ENCODE measurements around the gene MYOCOS. TPM values are rescaled to one million over a fixed set of nuclear protein-coding genes. Genes with fewer than 3 reads are reported as not detected.

The MYOCOS gene
- total RNA-seq, 3 donors from 2014 or later, result 0.13 TPM; not detected in 2

- Mint-ChIP-seq H3K27me3 (ENCODE audit: low read depth) (no peaks in the 10 kb centered on the region), H3K4me1 (ENCODE audit: low read depth) (no peaks in the 10 kb centered on the region), H3K36me3 (ENCODE audit: insufficient read depth) (no peaks in the 10 kb centered on the region), H3K9me3 (no peaks in the 10 kb centered on the region), H3K4me3 (no peak overlapping the region)
- no peak for DNase-seq
- ATAC-seq, result no peak
These were observed 41.2 kb downstream of the MYOCOS start for GRCh38 chr1:171663036-171663853.

- Mint-ChIP-seq H3K36me3 (ENCODE audit: insufficient read depth) (no peaks in the 10 kb centered on the region), H3K9me3 (no peaks in the 10 kb centered on the region), H3K4me1 (ENCODE audit: low read depth) (no peaks in the 10 kb centered on the region), H3K4me3 (no peak overlapping the region), H3K27me3 (ENCODE audit: low read depth) (no peaks in the 10 kb centered on the region)
- DNase-seq (no peak), ATAC-seq (no peak)
These were observed 42.0 kb downstream of the MYOCOS start for GRCh38 chr1:171663854-171664575.

GRCh38 chr1:171664976-171665375 lies 42.9 kb downstream of the MYOCOS start:
- no peaks in the 10 kb centered on the region for H3K36me3 Mint-ChIP-seq (ENCODE audit: insufficient read depth)
- H3K9me3 Mint-ChIP-seq, result no peaks in the 10 kb centered on the region
- ATAC-seq (no peak), DNase-seq (no peak)
- H3K4me3 Mint-ChIP-seq, result no peak overlapping the region
- H3K4me1 Mint-ChIP-seq (ENCODE audit: low read depth), result no peaks in the 10 kb centered on the region
- H3K27me3 Mint-ChIP-seq (ENCODE audit: low read depth), result no peaks in the 10 kb centered on the region

- Mint-ChIP-seq H3K4me3 (no peak overlapping the region), H3K36me3 (ENCODE audit: insufficient read depth) (no peaks in the 10 kb centered on the region), H3K9me3 (no peaks in the 10 kb centered on the region), H3K27me3 (ENCODE audit: low read depth) (no peaks in the 10 kb centered on the region), H3K4me1 (ENCODE audit: low read depth) (no peaks in the 10 kb centered on the region)
- DNase-seq (no peak), ATAC-seq (no peak)
These were observed 44.2 kb downstream of the MYOCOS start for GRCh38 chr1:171666114-171666769.

GRCh38 chr1:171668372-171668771 lies 46.3 kb downstream of the MYOCOS start:
- H3K4me1 Mint-ChIP-seq (ENCODE audit: low read depth), result no peaks in the 10 kb centered on the region
- no peak overlapping the region for H3K4me3 Mint-ChIP-seq
- no peaks in the 10 kb centered on the region for H3K36me3 Mint-ChIP-seq (ENCODE audit: insufficient read depth)
- DNase-seq (no peak), ATAC-seq (no peak)
- H3K9me3 Mint-ChIP-seq, result no peaks in the 10 kb centered on the region
- peaks cover 2% of the 10 kb centered on the region for H3K27me3 Mint-ChIP-seq (ENCODE audit: low read depth)

- ATAC-seq, result no peak
- no peaks in the 10 kb centered on the region for H3K36me3 Mint-ChIP-seq (ENCODE audit: insufficient read depth)
- H3K27me3 Mint-ChIP-seq (ENCODE audit: low read depth), result peaks cover 4% of the 10 kb centered on the region
- no peaks in the 10 kb centered on the region for H3K4me1 Mint-ChIP-seq (ENCODE audit: low read depth)
- no peaks in the 10 kb centered on the region for H3K9me3 Mint-ChIP-seq
- DNase-seq, result no peak
- no peak overlapping the region for H3K4me3 Mint-ChIP-seq
These were observed 48.7 kb downstream of the MYOCOS start for GRCh38 chr1:171670739-171671138.

GRCh38 chr1:171674431-171675405 lies 52.7 kb downstream of the MYOCOS start:
- no peak for ATAC-seq
- Mint-ChIP-seq H3K36me3 (ENCODE audit: insufficient read depth) (no peaks in the 10 kb centered on the region), H3K9me3 (no peaks in the 10 kb centered on the region), H3K4me3 (no peak overlapping the region), H3K4me1 (ENCODE audit: low read depth) (no peaks in the 10 kb centered on the region), H3K27me3 (ENCODE audit: low read depth) (peaks cover 7% of the 10 kb centered on the region)
- no peak for DNase-seq

Other genes with a start within 250 kb of the MYOCOS start
- gene PRRC2C, start 136.7 kb upstream of the MYOCOS start, total RNA-seq, result 100 to 1,000 TPM; 240 to 248 (median 245) TPM
- not detected for gene MYOC, start 30.4 kb downstream of the MYOCOS start, total RNA-seq
- 1 to 10 TPM; 6.4 to 8.0 (median 6.9) TPM for gene VAMP4, start 119.8 kb downstream of the MYOCOS start, total RNA-seq
- 10 to 100 TPM; 68.6 to 83.3 (median 77.7) TPM for gene METTL13, start 159.4 kb downstream of the MYOCOS start, total RNA-seq
- under 1 TPM; 0.35 to 0.58 (median 0.38) TPM for gene DNM3, start 219.3 kb downstream of the MYOCOS start, total RNA-seq

All from activated T-cell treated with anti-CD3 and anti-CD28 coated beads, Interleukin-2, amount 50 U/mL, for 4 hours (primary cell).